Panc1 (cell line): ENCODE measurements around the gene IRX3. TPM values are rescaled to one million over a fixed set of nuclear protein-coding genes. Genes with fewer than 3 reads are reported as not detected.

Experiments used
- ATAC-seq: fragments of 200-7000 bp; cut with Tn5 transposase; 2 replicates; pipeline ENCODE4 v1.9.1; 2020; ENCODE audit warnings: mild to moderate bottlenecking, moderate library complexity
- BruUV-seq: library from RNA; stranded (reverse); fragments of 400-500 nt; replicated peaks from 2 replicates; lab custom pipeline; 2021; lab: Mats Ljungman, UMichigan
- CTCF ChIA-PET: fragments of 300-600 bp; sonication (Branson Sonifier 250); formaldehyde crosslinking; loops from one replicate; lab custom pipeline; 2022; ENCODE audit warnings: antibody characterized with exemption; lab: Charles Lee
- POLR2A ChIA-PET: fragments of 300-600 bp; sonication (Branson Sonifier 250); formaldehyde crosslinking; loops from one replicate; lab custom pipeline; 2022; ENCODE audit warnings: antibody characterized with exemption; lab: Charles Lee
- DNase-seq: peaks from one replicate; pipeline ENCODE4 v3.0.0-alpha.2; 2010; ENCODE audit warnings: low read depth, low spot score
- H3K27ac ChIP-seq: 2 replicates; pipeline ENCODE4 v1.5.1; 2011; ENCODE audit warnings: mild to moderate bottlenecking, low read length, inconsistent platforms
- H3K27me3 ChIP-seq: fragments of 200-500 bp; sonication (Bioruptor generic); 2 replicates; pipeline ENCODE4 v1.6.0; 2014; ENCODE audit warnings: low read length, inconsistent platforms; ENCODE audit not compliant: control insufficient read depth, insufficient read depth
- H3K36me3 ChIP-seq: fragments of 200-500 bp; sonication (Bioruptor generic); 2 replicates; pipeline ENCODE4 v1.5.1; 2014; ENCODE audit warnings: inconsistent platforms, mild to moderate bottlenecking, low read length, moderate library complexity; ENCODE audit not compliant: control insufficient read depth, insufficient read depth
- H3K4me1 ChIP-seq: 2 replicates; pipeline ENCODE4 v1.5.1; 2011; ENCODE audit warnings: inconsistent platforms, mild to moderate bottlenecking, low read length, moderate library complexity; ENCODE audit not compliant: control insufficient read depth, insufficient read depth
- H3K4me3 ChIP-seq, 2 experiments: 2 replicates each; pipeline ENCODE4 v1.5.1; 2011 to 2012; ENCODE audit warnings: low read depth in 2 of 2, low read length in 2 of 2, mild to moderate bottlenecking in 2 of 2, inconsistent platforms in 1 of 2, moderate library complexity in 1 of 2
- H3K9me3 ChIP-seq: fragments of 200-500 bp; sonication (Bioruptor generic); 2 replicates; pipeline ENCODE4 v1.5.1; 2014; ENCODE audit warnings: low read depth, mild to moderate bottlenecking, inconsistent platforms, low read length, moderate library complexity; ENCODE audit not compliant: control insufficient read depth, insufficient read depth
- POLR2AphosphoS5 ChIP-seq: IDR thresholded peaks from 2 replicates; pipeline ENCODE4 v1.6.1; 2012; ENCODE audit warnings: mild to moderate bottlenecking, low read depth, low read length, moderate library complexity
- SIN3A ChIP-seq: IDR thresholded peaks from 2 replicates; pipeline ENCODE4 v1.6.1; 2012; ENCODE audit warnings: low read depth, mild to moderate bottlenecking, low read length, moderate library complexity, borderline replicate concordance; ENCODE audit not compliant: insufficient read depth
- TCF7L2 ChIP-seq: IDR thresholded peaks from 2 replicates; pipeline ENCODE4 v1.6.1; 2011; ENCODE audit warnings: mild to moderate bottlenecking, low read depth, low read length, inconsistent platforms
- in situ Hi-C: cut with HindIII; loops from 2 replicates; pipeline ENCODE4 v1.10.0; 2016; ENCODE audit warnings: low sequenced_read_pairs, low pct_unique_long_range_greater_than_20kb
- intact Hi-C: fragments of 100-400 bp; cut with micrococcal nuclease; formaldehyde crosslinking; loops from one replicate; pipeline ENCODE4 v1.10.0; 2022; ENCODE audit not compliant: unreplicated experiment
- total RNA-seq: library from RNA; stranded (reverse); gene quantifications from one replicate; pipeline ENCODE4 v1.2.1, GENCODE V29; 2021; ENCODE audit not compliant: unreplicated experiment
- TF ChIP-seq, protein P1 (sequence below): fragments of 450-650 bp; IDR thresholded peaks from 2 replicates; pipeline ENCODE4 v1.5.1; 2017; ENCODE audit warnings: mild to moderate bottlenecking
- TF ChIP-seq, protein P2 (sequence below), 2 experiments: IDR thresholded peaks; 2 replicates each; pipeline ENCODE4 v1.6.1; 2011 to 2012; ENCODE audit warnings: low read depth in 2 of 2, control low read depth in 1 of 2, low read length in 1 of 2, mild to moderate bottlenecking in 1 of 2, moderate library complexity in 1 of 2; ENCODE audit not compliant: insufficient read depth in 1 of 2

The IRX3 gene
- total RNA-seq, 1 experiment from 2014 or later, result 7.0 TPM

DNA sequence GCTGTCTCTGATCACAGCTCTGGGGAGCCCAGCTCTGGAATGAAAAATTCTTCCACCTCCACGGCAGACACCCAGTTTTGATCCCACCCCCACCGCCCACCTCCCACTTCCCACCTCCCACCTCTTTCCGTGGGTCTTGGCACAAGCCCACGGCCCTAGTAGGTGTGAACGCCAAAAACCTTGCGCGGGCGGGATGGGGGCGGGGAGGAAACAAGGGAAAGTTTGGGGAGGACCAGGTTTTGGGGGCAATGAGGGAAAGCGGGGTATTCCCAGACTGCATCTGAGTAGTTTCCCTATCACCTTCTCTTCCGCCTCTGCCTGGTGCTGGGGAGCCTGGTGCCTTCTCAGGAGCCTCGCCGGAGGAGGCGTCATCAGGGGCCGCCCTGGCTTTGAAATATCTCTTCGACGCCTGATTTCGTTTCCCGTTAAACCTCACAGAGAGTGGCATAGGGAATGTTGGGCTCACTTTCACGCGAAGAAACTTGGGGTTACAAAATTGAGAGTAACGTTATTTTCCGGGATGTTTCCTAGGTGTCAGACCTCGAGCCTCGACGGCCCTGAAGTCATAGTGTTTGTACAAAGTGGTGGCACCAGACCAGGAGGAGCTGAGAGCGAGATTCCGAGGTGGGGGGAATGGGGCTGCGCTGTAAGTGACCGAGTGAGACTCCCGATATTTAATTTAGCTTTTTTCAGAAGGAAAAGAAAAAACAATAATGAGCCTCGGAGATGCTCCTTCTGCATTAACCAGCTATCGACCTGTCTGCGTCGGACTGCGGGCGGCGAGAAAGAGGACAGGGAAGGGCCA, 1.6 kb upstream of the IRX3 start:
- H3K27me3 ChIP-seq, result no peaks in the 10 kb centered on the region
- H3K4me1 ChIP-seq, result peaks cover 3% of the 10 kb centered on the region
- DNase-seq (no peak), ATAC-seq (no peak)
- H3K4me3 ChIP-seq, result peak overlapping the region in 1 of 2 experiments; percentile 62; a peak in 2 of 4 replicates
- no peaks in the 10 kb centered on the region for H3K9me3 ChIP-seq
- ChIA-PET POLR2A (no interaction called here), CTCF (no interaction called here)
- BruUV-seq, result no TSS peak
- in situ Hi-C loops, result no loop called here
- no peaks in the 10 kb centered on the region for H3K36me3 ChIP-seq
- TF ChIP-seq, protein P1, sequence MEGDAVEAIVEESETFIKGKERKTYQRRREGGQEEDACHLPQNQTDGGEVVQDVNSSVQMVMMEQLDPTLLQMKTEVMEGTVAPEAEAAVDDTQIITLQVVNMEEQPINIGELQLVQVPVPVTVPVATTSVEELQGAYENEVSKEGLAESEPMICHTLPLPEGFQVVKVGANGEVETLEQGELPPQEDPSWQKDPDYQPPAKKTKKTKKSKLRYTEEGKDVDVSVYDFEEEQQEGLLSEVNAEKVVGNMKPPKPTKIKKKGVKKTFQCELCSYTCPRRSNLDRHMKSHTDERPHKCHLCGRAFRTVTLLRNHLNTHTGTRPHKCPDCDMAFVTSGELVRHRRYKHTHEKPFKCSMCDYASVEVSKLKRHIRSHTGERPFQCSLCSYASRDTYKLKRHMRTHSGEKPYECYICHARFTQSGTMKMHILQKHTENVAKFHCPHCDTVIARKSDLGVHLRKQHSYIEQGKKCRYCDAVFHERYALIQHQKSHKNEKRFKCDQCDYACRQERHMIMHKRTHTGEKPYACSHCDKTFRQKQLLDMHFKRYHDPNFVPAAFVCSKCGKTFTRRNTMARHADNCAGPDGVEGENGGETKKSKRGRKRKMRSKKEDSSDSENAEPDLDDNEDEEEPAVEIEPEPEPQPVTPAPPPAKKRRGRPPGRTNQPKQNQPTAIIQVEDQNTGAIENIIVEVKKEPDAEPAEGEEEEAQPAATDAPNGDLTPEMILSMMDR, result no peak
- TF ChIP-seq TCF7L2 (no peak), SIN3A (no peak), POLR2AphosphoS5 (no peak)
- TF ChIP-seq, protein P2, sequence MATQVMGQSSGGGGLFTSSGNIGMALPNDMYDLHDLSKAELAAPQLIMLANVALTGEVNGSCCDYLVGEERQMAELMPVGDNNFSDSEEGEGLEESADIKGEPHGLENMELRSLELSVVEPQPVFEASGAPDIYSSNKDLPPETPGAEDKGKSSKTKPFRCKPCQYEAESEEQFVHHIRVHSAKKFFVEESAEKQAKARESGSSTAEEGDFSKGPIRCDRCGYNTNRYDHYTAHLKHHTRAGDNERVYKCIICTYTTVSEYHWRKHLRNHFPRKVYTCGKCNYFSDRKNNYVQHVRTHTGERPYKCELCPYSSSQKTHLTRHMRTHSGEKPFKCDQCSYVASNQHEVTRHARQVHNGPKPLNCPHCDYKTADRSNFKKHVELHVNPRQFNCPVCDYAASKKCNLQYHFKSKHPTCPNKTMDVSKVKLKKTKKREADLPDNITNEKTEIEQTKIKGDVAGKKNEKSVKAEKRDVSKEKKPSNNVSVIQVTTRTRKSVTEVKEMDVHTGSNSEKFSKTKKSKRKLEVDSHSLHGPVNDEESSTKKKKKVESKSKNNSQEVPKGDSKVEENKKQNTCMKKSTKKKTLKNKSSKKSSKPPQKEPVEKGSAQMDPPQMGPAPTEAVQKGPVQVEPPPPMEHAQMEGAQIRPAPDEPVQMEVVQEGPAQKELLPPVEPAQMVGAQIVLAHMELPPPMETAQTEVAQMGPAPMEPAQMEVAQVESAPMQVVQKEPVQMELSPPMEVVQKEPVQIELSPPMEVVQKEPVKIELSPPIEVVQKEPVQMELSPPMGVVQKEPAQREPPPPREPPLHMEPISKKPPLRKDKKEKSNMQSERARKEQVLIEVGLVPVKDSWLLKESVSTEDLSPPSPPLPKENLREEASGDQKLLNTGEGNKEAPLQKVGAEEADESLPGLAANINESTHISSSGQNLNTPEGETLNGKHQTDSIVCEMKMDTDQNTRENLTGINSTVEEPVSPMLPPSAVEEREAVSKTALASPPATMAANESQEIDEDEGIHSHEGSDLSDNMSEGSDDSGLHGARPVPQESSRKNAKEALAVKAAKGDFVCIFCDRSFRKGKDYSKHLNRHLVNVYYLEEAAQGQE (IDR thresholded peaks at IDR 0.05; ENCODE audit: insufficient read depth in 1 of 2, low read depth in 2 of 2, low read length in 1 of 2), result no peak
- intact Hi-C loops, result loop anchor here (10.0 kb wide), 2 partner anchors 167 to 513 kb away; no protein-coding TSS in a partner anchor
- H3K27ac ChIP-seq, result no peak overlapping the region

DNA sequence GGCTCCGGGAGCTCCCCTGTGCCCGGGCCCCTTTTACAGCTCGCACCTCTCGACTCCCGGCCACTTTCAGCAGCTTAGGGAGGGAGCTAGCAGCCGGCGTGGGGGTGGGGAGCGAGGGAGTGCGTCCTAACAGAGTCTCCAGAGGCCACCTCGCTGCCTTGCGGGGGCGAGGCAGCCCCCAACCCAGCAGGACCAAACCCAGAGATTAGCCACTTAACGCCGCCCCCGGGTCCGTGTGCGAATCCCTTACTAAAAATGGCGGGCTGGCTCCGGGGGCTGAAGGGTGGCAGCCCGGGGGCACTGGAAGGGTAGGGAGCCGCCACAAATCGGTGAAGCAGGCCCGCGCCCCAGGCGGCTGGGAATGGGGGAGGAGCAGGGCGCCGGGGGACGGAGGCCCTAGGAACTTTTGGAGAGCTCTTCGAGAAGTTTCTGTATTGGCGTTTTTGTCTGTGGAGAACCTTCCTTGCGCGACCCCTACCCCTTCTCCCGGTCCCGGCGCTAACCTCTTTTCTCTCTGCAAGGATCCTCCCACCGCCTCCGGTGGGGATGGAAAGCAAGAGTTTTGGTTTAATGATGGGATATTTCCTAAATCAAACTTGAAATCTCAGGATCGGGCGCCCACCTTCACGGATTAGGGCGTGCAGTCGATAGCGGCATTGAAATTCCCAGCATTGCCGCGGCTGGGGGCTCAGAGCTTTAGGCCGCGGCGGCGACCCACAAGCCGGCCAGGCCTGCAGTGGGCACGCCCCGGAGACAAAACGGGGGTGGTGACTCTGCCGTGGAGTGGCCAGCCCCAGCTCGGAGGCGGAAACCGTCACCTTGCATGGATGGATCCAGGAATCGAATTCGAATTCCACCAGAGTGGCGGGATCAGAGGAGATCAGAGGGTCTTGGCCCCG, 793 bp upstream of the IRX3 start:
- H3K36me3 ChIP-seq, result no peaks in the 10 kb centered on the region
- DNase-seq, result no peak
- CTCF ChIA-PET, result no interaction called here
- TF ChIP-seq, protein P2 (IDR thresholded peaks at IDR 0.05; ENCODE audit: insufficient read depth in 1 of 2, low read depth in 2 of 2, low read length in 1 of 2), result no peak
- no peak for TF ChIP-seq TCF7L2
- TF ChIP-seq, protein P1, result no peak
- TF ChIP-seq SIN3A, result no peak
- TF ChIP-seq POLR2AphosphoS5, result no peak
- BruUV-seq, result no TSS peak
- H3K4me1 ChIP-seq, result peaks cover 3% of the 10 kb centered on the region
- in situ Hi-C loops (no loop called here), intact Hi-C loops (loop anchor here (2.0 to 10.0 kb wide), 3 partner anchors 167 to 643 kb away; partner anchors contain the start of gene IRX5)
- peak overlapping the region; percentile 62 to 64 for H3K4me3 ChIP-seq
- H3K27ac ChIP-seq, result peak overlapping the region; percentile 57; the same call in 1 of the 2 replicates
- ATAC-seq, result no peak
- POLR2A ChIA-PET, result interaction anchor here (0.6 kb wide), 1 partner anchor 512 kb away, joined by 4 read pairs; no protein-coding TSS in a partner anchor
- H3K27me3 ChIP-seq, result no peaks in the 10 kb centered on the region
- no peaks in the 10 kb centered on the region for H3K9me3 ChIP-seq
